NCI-H2029 treated with DMSO at 0.1 percent for 48 hours (cell line): Measurements from ENCODE around the gene KRT222.

Experiments used
- DNase-seq: peaks from one replicate; lab custom pipeline; 2025; lab: John Stamatoyannopoulos, UW

KRT222 gene

GRCh38 chr17:40658396-40658795 is 6.6 kb downstream of the KRT222 start:
- no peak for DNase-seq

GRCh38 chr17:40651939-40652338 is 13.0 kb downstream of the KRT222 start:
- no peak for DNase-seq

- no peak for DNase-seq
Observed at GRCh38 chr17:40648384-40648968, 16.5 kb downstream of the KRT222 start.

- peak; percentile 33 for DNase-seq
Observed at GRCh38 chr17:40647624-40648383, 17.2 kb downstream of the KRT222 start, which contains the start of gene SMARCE1. TSS of gene SMARCE1 (minus strand) at chr17:40647818. CDS start at chr17:40645802, 2,016 bp downstream.

GRCh38 chr17:40646791-40647623 is 18.0 kb downstream of the KRT222 start:
- DNase-seq = peak; percentile 29

- no peak for DNase-seq
Observed at GRCh38 chr17:40645943-40646342, 19.0 kb downstream of the KRT222 start.

- DNase-seq = no peak
Observed at GRCh38 chr17:40645291-40645690, 19.7 kb downstream of the KRT222 start.

- no peak for DNase-seq
Observed at GRCh38 chr17:40637931-40638330, 27.0 kb downstream of the KRT222 start.

- no peak for DNase-seq
Observed at GRCh38 chr17:40633871-40634270, 31.1 kb downstream of the KRT222 start.

GRCh38 chr17:40632216-40632615 is 32.8 kb downstream of the KRT222 start:
- no peak for DNase-seq

- no peak for DNase-seq
Observed at GRCh38 chr17:40629842-40630241, 35.1 kb downstream of the KRT222 start.

- DNase-seq = no peak
Observed at GRCh38 chr17:40625311-40625710, 39.7 kb downstream of the KRT222 start.

GRCh38 chr17:40623419-40624210 is 41.4 kb downstream of the KRT222 start:
- DNase-seq = no peak

GRCh38 chr17:40622509-40622928 is 42.5 kb downstream of the KRT222 start:
- no peak for DNase-seq

GRCh38 chr17:40621578-40621977 is 43.4 kb downstream of the KRT222 start:
- DNase-seq = no peak

GRCh38 chr17:40621019-40621418 is 44.0 kb downstream of the KRT222 start:
- DNase-seq = no peak

- DNase-seq = no peak
Observed at GRCh38 chr17:40618754-40619625, 46.0 kb downstream of the KRT222 start.

GRCh38 chr17:40617678-40618240 is 47.2 kb downstream of the KRT222 start:
- no peak for DNase-seq

- DNase-seq = no peak
Observed at GRCh38 chr17:40616592-40616991, 48.4 kb downstream of the KRT222 start.

- DNase-seq = no peak
Observed at GRCh38 chr17:40615841-40616476, 49.0 kb downstream of the KRT222 start.
